Cerebellar nuclear complex (tissue), 1 donor: ENCODE data around the gene CAPNS1.
"Not testable (repeated sequence)": the region's sequence is repeated elsewhere in the genome, so short reads cannot be mapped to it uniquely, and the experiment has no call there.

Experiments
- DNase-seq, 2 experiments: peaks; one replicate each; lab custom pipeline; 2025; lab: John Stamatoyannopoulos, UW

Gene CAPNS1

DNA sequence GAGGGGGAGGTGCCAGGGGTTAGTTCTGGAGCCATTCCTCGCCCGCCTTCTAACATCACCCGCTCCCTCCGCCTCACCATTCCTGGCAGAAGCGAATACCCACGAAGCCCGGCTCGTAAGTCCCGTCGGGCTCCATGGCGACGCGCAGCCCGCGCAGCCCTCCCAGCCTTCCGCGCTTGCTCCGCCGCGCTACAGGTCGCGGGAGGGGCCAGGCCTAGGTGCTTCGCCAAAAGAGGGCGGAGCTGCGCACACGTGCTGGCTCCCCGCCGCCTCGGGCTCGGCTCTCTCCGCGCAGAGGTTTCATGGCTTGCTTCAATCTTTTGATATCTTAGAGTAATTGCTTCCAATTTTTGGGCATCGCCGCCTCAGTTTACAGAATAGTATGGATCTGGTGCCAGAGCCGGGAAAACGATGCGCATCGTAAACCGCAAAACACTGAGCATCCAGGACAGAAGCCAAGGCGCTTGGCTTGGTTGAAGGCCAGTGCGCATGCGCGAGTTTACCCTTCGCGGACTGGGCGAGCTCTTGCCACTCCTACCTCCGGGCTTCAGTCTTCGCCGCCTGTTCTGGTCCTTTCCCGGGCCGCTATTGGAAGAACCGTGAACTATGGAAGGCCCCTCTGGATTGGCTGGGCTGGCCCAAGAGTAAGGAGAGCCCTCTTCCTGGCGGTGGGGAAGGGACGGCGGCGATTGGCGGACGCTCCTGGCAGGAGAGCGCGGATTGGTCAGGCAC lies 25.0 kb upstream of the CAPNS1 start, which contains the start of gene POLR2I:
TSS of gene POLR2I (minus strand) at position 155 of the 732 bp plus-strand sequence. CDS start at position 136, 19 bp downstream.
- DNase-seq = peak; percentile 98

DNA sequence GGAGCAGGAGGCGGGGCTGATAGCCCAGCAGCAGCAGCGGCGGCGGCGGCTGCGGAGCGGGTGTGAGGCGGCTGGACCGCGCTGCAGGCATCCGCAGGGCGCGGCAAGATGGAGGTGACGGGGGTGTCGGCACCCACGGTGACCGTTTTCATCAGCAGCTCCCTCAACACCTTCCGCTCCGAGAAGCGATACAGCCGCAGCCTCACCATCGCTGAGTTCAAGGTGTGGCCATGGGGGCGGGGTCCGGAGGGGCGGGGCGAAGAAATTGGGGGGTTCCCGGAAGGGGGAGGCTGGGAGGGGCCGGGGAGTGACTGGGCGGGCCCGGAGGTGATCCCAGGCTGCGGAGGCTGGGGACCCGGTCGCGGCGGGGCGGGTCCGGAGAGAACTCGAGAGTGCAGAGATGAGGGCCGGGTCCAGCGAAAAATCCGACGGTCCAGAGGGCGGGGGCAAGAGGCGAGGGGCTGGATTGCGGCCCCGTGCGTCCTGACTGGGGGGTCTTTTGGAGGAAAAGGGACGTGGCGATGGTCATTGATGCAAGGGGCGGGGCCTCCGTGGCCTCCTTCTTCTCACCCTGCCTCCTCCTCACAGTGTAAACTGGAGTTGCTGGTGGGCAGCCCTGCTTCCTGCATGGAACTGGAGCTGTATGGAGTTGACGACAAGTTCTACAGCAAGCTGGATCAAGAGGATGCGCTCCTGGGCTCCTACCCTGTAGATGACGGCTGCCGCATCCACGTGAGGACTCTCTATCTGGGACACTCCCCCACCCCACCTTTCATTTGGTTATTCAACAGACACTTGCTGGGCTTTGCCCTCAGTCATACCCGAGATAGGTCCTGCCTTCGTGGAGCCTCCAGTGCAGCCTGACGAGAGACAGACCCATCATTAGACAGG lies 24.2 kb upstream of the CAPNS1 start, which contains the start of gene TBCB:
TSS of gene TBCB (plus strand) at position 16 of the 891 bp plus-strand sequence. CDS start at position 109, 93 bp downstream.
- no peak for DNase-seq

GRCh38 chr19:36116344-36116637 lies 23.6 kb upstream of the CAPNS1 start:
- DNase-seq = no peak

DNA sequence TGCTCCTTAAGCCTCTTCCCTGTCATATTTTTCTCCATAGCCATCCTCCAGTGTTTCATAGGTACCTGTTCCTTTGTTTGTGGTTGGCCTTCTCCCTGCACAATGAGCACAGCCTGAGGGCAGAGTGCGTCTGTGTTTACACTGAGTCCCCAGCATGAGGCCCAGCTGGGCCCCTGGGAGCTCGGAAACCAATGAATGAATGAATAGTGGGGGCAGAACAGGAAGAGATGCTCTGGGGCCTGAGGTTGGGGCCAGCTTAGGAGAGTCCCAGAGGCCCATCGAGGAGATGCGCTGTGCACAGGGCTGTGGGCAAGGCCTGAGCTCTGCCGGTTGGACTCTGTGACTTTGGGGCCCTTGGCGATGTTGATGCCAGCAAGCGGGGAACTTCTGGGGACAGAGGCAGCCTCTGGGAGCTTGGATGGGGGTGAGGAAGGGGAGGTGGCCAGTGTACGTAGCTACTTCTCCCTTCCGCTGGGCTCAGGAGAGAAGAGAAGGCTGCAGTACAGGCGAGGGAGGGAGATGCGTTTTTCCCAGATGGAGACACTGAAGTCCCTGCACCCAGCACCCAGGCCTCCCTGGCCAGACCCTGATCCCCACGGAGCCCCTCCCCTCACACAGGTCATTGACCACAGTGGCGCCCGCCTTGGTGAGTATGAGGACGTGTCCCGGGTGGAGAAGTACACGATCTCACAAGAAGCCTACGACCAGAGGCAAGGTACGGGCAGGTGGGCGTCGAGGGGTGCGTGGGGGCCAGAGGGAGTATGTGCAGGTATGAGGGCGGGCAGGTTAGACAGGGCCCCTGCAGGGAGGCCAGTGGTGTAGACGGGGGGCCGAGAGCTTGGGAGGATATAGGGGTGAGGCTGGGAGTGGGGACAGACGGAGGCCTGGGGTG lies 19.5 kb upstream of the CAPNS1 start:
- no peak for DNase-seq

- no peak for DNase-seq
Measured at GRCh38 chr19:36120984-36121358, 18.9 kb upstream of the CAPNS1 start.

DNA sequence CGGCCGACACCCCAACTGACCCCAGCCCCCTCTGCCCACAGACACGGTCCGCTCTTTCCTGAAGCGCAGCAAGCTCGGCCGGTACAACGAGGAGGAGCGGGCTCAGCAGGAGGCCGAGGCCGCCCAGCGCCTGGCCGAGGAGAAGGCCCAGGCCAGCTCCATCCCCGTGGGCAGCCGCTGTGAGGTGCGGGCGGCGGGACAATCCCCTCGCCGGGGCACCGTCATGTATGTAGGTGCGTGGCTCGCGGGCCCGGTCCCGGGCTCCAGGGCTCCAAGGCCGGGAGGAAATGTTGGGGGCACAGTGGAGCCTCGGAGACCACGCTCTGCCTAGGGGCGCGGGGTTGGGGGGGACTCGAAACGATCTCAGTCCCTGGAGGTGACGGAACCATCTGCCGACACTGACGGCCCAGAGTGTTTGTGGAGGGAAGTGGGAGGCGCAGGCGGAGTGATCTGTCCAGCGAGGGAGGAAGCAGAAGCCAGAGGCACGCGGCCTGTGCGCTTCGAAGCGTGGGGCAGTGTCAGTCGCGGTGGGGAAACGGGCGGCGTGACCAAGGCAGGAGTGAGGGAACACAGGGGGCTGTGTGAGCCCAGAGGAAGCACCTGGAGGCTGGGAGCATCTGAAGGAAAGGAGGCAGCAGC lies 18.3 kb upstream of the CAPNS1 start:
- DNase-seq = no peak

DNA sequence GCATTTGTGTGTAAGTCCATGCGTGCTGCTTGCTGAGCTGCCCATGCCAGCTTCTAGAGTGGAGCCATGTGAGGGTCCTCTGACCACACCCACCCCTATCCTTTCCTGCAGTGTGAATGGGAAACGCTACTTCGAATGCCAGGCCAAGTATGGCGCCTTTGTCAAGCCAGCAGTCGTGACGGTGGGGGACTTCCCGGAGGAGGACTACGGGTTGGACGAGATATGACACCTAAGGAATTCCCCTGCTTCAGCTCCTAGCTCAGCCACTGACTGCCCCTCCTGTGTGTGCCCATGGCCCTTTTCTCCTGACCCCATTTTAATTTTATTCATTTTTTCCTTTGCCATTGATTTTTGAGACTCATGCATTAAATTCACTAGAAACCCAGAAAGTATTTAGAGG lies 14.3 kb upstream of the CAPNS1 start:
- no peak for DNase-seq

GRCh38 chr19:36128392-36128736 lies 11.5 kb upstream of the CAPNS1 start:
- no peak for DNase-seq

- not testable (repeated sequence) for DNase-seq
Measured at GRCh38 chr19:36131221-36131620, 8.6 kb upstream of the CAPNS1 start.

DNA sequence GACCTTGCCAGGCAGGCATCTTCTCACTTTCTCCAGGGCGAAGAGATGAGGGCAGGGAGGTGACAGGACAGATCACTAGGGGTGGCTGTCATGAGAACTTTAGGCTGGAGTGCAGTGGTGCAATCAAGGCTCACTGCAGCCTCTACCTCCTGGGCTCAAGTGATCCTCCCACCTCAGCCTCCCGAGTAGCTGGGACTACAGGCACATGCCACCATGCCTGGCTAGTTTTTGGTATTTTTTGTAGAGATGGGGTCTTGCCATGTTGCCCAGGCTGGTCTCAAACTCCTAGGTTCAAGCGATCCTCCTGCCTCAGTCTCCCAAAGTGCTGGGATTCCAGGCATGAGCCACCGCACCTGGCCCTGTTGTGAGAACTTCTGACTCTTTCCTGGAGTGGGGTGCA lies 5.0 kb upstream of the CAPNS1 start:
- not testable (repeated sequence) for DNase-seq

DNA sequence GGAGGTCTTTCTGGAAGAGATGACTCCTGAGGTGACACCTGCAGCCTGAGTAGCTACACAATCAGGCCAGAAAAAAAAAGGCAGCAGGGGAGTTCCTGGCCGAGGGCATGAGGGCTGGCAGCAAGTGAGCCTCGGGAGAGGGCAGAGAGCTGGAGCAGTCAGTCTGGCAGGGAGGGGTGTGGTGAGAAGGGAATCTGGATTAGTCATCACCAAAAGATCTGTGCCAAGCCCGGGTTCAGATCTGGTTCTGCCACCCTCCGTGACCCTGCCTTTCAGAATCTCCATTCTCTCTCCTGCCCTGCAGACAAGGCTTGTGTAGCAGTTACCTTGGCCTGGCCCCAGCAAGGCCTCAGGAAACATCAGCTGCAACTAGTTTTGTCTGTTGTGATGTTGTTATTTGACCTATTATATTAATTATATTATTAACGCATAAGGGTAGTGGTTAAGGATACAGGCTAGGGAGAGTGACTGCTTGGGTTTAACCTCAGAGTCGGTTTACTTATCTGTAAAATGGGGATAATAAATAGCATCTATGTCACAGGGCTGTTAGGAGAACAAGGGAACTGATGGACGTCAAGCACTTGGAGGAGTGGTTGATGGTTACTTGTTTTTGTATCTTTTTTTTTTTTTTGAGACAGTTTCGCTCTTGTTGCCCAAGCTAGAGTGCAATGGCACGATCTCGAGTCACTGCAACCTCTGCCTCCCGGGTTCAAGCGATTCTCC lies 2.7 kb upstream of the CAPNS1 start:
- peak in 1 of 2 experiments; percentile 27 for DNase-seq

GRCh38 chr19:36139120-36139472 lies 770 bp upstream of the CAPNS1 start:
- DNase-seq = no peak

DNA sequence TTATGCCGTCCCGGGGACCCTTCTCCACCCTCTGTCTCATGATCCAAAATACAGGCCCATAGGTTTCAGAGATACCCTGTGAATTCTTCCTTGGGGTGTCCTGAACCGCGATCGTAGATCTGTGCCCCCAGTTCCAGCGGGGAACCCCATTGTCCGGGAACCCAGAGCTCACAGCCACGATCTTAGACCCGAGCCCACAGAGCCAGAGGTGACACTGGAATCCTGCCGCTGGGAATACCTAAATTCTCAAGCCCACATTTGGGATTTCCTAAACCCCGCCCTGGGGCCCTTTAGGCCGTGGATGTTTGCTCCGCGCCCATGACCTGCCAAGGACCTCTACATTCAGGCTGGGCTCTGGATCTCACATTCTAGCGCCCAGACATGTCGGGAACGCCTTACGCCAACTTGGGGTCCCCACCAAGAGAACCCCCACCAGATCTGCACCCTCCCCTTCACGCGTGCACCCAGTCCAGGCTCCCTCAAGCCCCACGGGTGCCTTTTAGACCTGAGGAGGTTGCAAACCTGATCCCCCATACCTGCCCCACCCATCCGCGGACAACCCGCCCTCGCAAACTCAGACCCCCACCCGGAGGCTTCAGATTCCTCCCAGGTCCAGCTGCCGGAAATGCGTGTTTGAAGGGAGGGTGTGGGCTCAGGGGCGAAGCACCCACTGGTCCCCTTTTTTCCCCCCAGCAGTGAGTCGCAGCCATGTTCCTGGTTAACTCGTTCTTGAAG lies 605 bp downstream of the CAPNS1 start:
- no peak for DNase-seq

DNA sequence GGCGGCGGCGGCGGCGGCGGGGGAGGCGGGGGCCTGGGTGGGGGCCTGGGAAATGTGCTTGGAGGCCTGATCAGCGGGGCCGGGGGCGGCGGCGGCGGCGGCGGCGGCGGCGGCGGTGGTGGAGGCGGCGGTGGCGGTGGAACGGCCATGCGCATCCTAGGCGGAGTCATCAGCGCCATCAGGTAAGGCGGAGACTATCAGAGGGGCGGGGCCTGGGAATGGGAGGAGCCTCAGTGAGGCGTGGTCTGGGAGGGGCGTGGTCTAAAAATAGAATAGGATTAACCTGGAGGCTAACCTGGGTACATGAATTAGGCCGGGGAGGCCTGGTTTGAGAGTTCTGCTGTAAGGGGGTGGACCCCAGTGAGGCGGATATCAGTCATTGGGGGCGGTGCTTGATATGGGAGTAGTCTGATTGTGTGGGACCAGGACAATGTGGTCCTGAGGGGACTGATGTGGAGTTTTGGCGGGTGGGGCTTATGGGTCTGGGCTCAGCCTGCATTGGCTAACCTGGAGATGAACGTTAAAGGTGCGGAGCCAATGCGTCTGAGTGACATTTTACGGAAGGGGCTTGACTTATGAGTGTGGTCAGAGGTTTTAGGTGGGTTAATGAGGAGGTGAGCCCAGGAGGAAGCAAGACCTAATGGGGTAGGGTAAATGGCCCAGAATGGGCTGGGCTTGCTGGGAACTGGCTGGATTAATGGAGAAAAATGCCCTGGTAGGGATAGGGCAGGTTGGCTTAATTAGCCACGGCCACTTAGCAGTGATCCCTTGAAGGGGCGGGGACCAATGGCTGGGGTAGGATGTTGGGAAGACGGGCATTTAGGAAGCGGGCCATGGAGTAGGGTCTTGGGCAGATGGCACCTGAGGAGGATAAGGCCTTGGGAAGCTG lies 1.4 kb downstream of the CAPNS1 start:
- peak; percentile 8 to 59 for DNase-seq

- no peak for DNase-seq
Measured at GRCh38 chr19:36142046-36142445, 2.2 kb downstream of the CAPNS1 start.

GRCh38 chr19:36142496-36142895 lies 2.6 kb downstream of the CAPNS1 start:
- no peak for DNase-seq

- DNase-seq = no peak
Measured at GRCh38 chr19:36144624-36145023, 4.8 kb downstream of the CAPNS1 start.

DNA sequence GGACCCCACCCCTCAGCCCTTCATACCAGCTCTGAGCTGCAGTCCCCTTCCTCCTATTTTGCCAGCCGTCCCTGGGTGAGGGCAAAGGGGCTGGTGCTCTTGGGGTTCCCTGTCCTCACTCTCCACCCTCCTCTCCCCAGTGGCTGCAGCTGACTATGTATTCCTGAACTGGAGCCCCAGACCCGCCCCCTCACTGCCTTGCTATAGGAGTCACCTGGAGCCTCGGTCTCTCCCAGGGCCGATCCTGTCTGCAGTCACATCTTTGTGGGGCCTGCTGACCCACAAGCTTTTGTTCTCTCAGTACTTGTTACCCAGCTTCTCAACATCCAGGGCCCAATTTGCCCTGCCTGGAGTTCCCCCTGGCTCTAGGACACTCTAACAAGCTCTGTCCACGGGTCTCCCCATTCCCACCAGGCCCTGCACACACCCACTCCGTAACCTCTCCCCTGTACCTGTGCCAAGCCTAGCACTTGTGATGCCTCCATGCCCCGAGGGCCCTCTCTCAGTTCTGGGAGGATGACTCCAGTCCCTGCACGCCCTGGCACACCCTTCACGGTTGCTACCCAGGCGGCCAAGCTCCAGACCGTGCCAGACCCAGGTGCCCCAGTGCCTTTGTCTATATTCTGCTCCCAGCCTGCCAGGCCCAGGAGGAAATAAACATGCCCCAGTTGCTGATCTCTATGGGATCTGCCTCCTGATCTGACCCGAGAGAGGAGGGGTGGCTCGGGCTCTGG lies 10.0 kb downstream of the CAPNS1 start:
- DNase-seq = no peak

- DNase-seq = no peak
Measured at GRCh38 chr19:36150586-36150985, 10.7 kb downstream of the CAPNS1 start.
